GM19395 (cell line): ENCODE data around the gene TSPAN19.

Experiments
- ATAC-seq: cut with Tn5 transposase; IDR thresholded peaks from one replicate; pipeline ENCODE4 v1.9.1; 2021; ENCODE audit warnings: mild to moderate bottlenecking, moderate library complexity; ENCODE audit not compliant: unreplicated experiment

Gene TSPAN19

GRCh38 chr12:85002778-85003296, 33.2 kb downstream of the TSPAN19 start:
- no peak for ATAC-seq

- ATAC-seq: no peak
Measured at GRCh38 chr12:85000729-85001128, 35.3 kb downstream of the TSPAN19 start.

GRCh38 chr12:84998341-84998740, 37.7 kb downstream of the TSPAN19 start:
- ATAC-seq: no peak

DNA sequence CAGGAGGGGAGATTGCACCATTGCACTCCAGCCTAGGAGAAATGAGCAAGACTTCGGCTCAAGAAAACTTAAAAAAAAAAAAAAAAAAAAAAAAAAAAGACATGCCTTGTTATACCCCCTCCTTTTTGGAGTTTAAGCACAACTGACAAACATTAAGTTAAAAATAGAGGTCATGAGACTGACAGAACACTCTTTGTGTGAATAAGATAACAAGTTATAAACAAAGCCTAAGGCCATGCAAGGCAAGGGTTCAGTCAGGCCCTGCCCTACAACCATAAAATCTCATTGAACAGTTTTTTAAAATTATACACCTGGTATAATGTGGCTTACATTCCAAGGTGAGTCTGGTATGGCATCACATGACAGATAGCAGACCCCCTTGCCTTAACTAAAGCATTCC, 39.3 kb downstream of the TSPAN19 start:
- no peak for ATAC-seq

DNA sequence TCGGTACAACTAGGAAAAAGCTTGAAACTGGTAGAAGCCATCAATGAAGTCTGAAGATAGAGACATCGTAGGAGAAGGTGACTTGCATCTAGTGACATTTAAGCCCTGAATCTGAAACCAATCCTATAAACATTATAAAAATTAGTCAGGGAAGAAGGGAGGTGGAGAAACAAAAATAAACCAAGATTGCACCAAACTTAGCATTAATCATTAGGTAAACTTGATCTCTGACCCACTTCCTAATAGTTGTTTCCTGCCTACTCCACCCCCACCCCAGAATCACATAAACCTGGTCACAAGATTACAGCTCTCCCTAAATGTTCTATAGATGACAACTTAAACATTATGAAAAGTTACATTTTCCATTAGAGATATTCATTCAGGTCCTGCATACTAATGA, 40.4 kb downstream of the TSPAN19 start:
- ATAC-seq: no peak

- ATAC-seq: no peak
Measured at GRCh38 chr12:84994426-84994825, 41.7 kb downstream of the TSPAN19 start.

- no peak for ATAC-seq
Measured at GRCh38 chr12:84986586-84986985, 49.5 kb downstream of the TSPAN19 start.

DNA sequence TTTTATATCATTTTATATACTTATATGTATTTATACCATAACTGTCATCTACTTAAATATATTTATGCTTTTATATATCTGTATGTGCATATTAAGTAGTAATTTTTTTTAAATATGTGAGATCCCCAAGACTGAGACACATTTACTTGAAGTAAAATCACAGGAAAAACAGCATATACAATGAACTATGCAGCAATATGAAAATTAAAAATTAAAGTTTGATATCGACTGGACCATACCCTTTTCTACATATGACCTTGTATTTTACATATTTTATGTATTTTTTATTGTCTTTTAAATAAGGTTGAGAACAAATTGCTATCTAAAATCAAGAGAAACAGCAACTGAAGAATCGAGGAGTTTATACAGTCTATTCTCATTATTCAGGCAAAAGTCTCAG, 50.0 kb downstream of the TSPAN19 start:
- no peak for ATAC-seq

DNA sequence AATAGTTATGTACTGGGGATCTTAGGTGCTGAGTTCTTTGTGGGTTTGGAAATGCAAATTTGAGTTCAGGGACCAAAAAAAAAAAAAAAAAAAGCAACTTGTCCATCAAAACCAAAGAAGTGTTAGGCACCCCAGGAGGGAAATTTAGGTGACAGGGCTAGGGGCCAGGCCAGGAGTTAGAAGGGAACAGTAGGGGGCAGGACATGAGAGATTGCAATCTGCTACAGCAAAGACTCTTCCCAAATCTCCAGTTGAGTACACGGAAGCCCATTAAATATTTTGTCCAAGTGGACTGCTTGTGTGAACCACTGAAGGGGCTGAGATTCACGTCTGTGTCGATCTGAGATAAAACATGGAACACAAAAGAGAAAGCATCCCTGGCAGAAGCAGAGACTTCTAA, 52.8 kb downstream of the TSPAN19 start:
- ATAC-seq: no peak

- ATAC-seq: no peak
Measured at GRCh38 chr12:84982888-84983287, 53.2 kb downstream of the TSPAN19 start.

DNA sequence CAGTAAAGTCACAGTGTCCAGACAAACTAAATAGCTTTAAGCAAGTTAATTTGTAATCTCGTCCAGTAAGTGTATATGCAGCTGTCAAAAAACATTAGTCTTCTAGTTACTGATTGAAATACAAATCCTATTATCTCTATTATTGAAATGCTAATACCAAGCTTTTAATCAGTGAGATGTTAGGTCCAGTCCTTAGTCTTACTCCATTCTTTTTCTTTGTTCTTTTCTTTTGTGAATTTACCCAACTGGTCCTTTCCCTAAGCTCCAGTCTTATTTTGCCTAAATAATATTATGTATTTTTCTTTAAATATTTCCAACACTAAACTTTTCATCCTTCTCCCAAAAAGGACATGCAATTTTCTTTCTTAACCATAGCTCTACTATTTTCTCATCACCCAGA, 57.2 kb downstream of the TSPAN19 start:
- no peak for ATAC-seq

- no peak for ATAC-seq
Measured at GRCh38 chr12:84976133-84976532, 59.9 kb downstream of the TSPAN19 start.

- ATAC-seq: no peak
Measured at GRCh38 chr12:84974155-84974815, 61.8 kb downstream of the TSPAN19 start.

DNA sequence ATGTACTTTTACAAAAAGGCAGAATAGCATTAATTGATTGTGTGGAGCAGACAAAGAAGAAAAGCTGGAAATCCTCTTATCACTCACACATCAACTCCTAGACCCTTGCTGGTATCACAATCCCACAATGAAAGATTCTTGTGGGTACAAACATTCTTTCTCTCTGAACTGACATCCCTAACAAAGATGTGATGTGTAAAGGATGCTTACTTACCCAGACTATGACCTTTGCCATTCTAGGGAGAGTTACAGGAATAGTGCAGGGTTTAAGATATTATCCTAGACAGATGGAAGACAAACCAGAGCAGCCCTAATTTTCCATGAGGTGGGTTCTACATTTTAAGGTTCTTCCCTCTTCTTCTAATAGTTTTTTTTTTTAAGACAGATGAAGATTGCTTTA, 63.1 kb downstream of the TSPAN19 start:
- no peak for ATAC-seq

- no peak for ATAC-seq
Measured at GRCh38 chr12:84969226-84969625, 66.9 kb downstream of the TSPAN19 start.
